B cell (primary cell): ENCODE results near the gene GANAB. TPM values are rescaled to one million over a fixed set of nuclear protein-coding genes. Genes with fewer than 3 reads are reported as not detected.

Experiments
- ATAC-seq: fragments of 200-7000 bp; cut with Tn5 transposase; one replicate; pipeline ENCODE4 v1.10.0; 2021; ENCODE audit warnings: low read depth, mild to moderate bottlenecking, moderate number of reproducible peaks, moderate library complexity
- CTCF ChIA-PET: fragments of 350-600 bp; sonication (Branson Sonifier 250); formaldehyde crosslinking; loops from one replicate; lab custom pipeline; 2021; ENCODE audit warnings: antibody characterized with exemption, inconsistent platforms; lab: Charles Lee
- POLR2A ChIA-PET: fragments of 350-600 bp; sonication (Branson Sonifier 250); formaldehyde crosslinking; loops from one replicate; lab custom pipeline; 2021; ENCODE audit warnings: antibody characterized with exemption; lab: Charles Lee
- DNase-seq: peaks from one replicate; pipeline ENCODE4 v3.0.0; 2013
- H2AFZ ChIP-seq: 2 replicates; pipeline ENCODE4 v1.6.1; 2012; ENCODE audit warnings: mild to moderate bottlenecking, low read depth, low read length; ENCODE audit not compliant: insufficient read depth, poor library complexity, severe bottlenecking
- H3K27ac ChIP-seq, 2 donors: 1 replicate in 1 of 2; 2 replicates in 1 of 2; pipeline ENCODE4 v1.5.1; 2012 to 2013; ENCODE audit warnings: low read length in 2 of 2, mild to moderate bottlenecking in 2 of 2, moderate library complexity in 1 of 2
- H3K27me3 ChIP-seq, 4 experiments: fragments of 200-600 bp in 1 of 4; sonication (generic) in 1 of 4; replicated peaks in 1 of 4; 1 replicate in 2 of 4; 2 replicates in 2 of 4; pipeline versions ENCODE4 v1.6.1 to v1.7.0; 2013 to 2016; ENCODE audit warnings: low read length in 3 of 4, mild to moderate bottlenecking in 2 of 4, mixed read lengths in 1 of 4, moderate library complexity in 1 of 4; ENCODE audit not compliant: insufficient read depth in 4 of 4, control insufficient read depth in 3 of 4; ENCODE audit errors: control extremely low read depth in 1 of 4
- H3K36me3 ChIP-seq, 2 experiments: replicated peaks in 1 of 2; 1 replicate in 1 of 2; 2 replicates in 1 of 2; pipeline versions ENCODE4 v1.6.1 to v1.7.1; 2013; ENCODE audit warnings: low read length in 1 of 2; ENCODE audit not compliant: insufficient read depth in 2 of 2, control insufficient read depth in 1 of 2; ENCODE audit errors: control extremely low read depth in 1 of 2, extremely low read depth in 1 of 2
- H3K4me1 ChIP-seq, 2 donors: fragments of 200-600 bp in 1 of 2; sonication (generic) in 1 of 2; 1 replicate in 1 of 2; 2 replicates in 1 of 2; pipeline versions ENCODE4 v1.5.1 to v1.6.1; 2013 to 2017; ENCODE audit warnings: low read length in 2 of 2; ENCODE audit not compliant: control insufficient read depth in 2 of 2, insufficient read depth in 2 of 2
- H3K4me2 ChIP-seq: replicated peaks from 2 replicates; pipeline ENCODE3; 2012; ENCODE audit warnings: mild to moderate bottlenecking, low read depth, low read length; ENCODE audit not compliant: poor library complexity, severe bottlenecking
- H3K4me3 ChIP-seq, 5 experiments: fragments of 200-600 bp in 1 of 5; sonication (generic) in 1 of 5; 1 replicate in 3 of 5; 2 replicates in 2 of 5; pipeline versions ENCODE4 v1.5.1 to v1.7.0; 2011 to 2016; ENCODE audit warnings: low read length in 4 of 5, mild to moderate bottlenecking in 4 of 5, low read depth in 2 of 5, control low read depth in 1 of 5, moderate library complexity in 1 of 5; ENCODE audit not compliant: insufficient read depth in 1 of 5; ENCODE audit errors: control extremely low read depth in 1 of 5, extremely low read depth in 1 of 5
- H3K79me2 ChIP-seq: fragments of 200-600 bp; sonication (generic); one replicate; pipeline ENCODE4 v1.6.0; 2016; ENCODE audit warnings: low read length; ENCODE audit not compliant: control insufficient read depth, insufficient read depth
- H3K9ac ChIP-seq: fragments of 200-600 bp; sonication (generic); 2 replicates; pipeline ENCODE4 v1.6.1; 2017; ENCODE audit warnings: mild to moderate bottlenecking, low read length, moderate library complexity
- H3K9me3 ChIP-seq, 3 donors: one replicate each; pipeline versions ENCODE4 v1.6.1 to v1.7.1; 2013; ENCODE audit warnings: low read length in 2 of 3; ENCODE audit not compliant: control insufficient read depth in 2 of 3, insufficient read depth in 1 of 3; ENCODE audit errors: control extremely low read depth in 1 of 3
- H4K20me1 ChIP-seq: 2 replicates; pipeline ENCODE4 v1.6.0; 2012; ENCODE audit warnings: mild to moderate bottlenecking, low read length; ENCODE audit not compliant: insufficient read depth, control insufficient read depth, poor library complexity, severe bottlenecking
- H3K27ac Mint-ChIP-seq: one replicate; pipeline ENCODE4 v1.8.0; 2021; ENCODE audit warnings: mixed read lengths
- H3K27me3 Mint-ChIP-seq: one replicate; pipeline ENCODE4 v1.8.0; 2021; ENCODE audit warnings: mixed read lengths
- H3K4me1 Mint-ChIP-seq: one replicate; pipeline ENCODE4 v1.8.0; 2021; ENCODE audit warnings: mixed read lengths
- H3K4me3 Mint-ChIP-seq: one replicate; pipeline ENCODE4 v1.8.0; 2021; ENCODE audit warnings: mixed read lengths
- H3K9me3 Mint-ChIP-seq: one replicate; pipeline ENCODE4 v1.8.0; 2022; ENCODE audit warnings: mixed read lengths; ENCODE audit not compliant: insufficient read depth
- EZH2 ChIP-seq: IDR thresholded peaks from 2 replicates; pipeline ENCODE4 v1.6.1; 2012; ENCODE audit warnings: borderline replicate concordance, low read depth, mild to moderate bottlenecking, moderate library complexity, low read length; ENCODE audit not compliant: insufficient read depth, poor library complexity, severe bottlenecking
- WGBS: methylation state at CpG from one replicate; pipeline ENCODE4 v1.1.5; 2013; ENCODE audit warnings: missing lambda C conversion rate; ENCODE audit not compliant: insufficient coverage; 5-methylcytosine and 5-hydroxymethylcytosine counted together
- intact Hi-C: fragments of 100-400 bp; cut with micrococcal nuclease; formaldehyde crosslinking; loops from one replicate; pipeline ENCODE4 v1.10.0; 2022
- polyA plus RNA-seq: library from polyadenylated mRNA; depleted of rRNA; stranded (reverse); fragments of >200 nt; gene quantifications from 2 replicates; pipeline ENCODE4 v1.2.3, GENCODE V29; 2012
- total RNA-seq, 2 donors: library from RNA; stranded (reverse); fragments of 120-200 nt in 1 of 2; gene quantifications; 1 replicate in 1 of 2; 2 replicates in 1 of 2; pipeline versions ENCODE4 v1.2.3 to v1.2.4, GENCODE V29; 2013 to 2022
- TF ChIP-seq, protein P1 (sequence below): fragments of 200-600 bp; IDR thresholded peaks from one replicate; pipeline ENCODE4 v1.8.0; 2022; ENCODE audit warnings: antibody characterized with exemption, mild to moderate bottlenecking

GANAB gene
- total and polyA plus RNA-seq, 2 donors (not counting 1 experiment from before 2014, with no cell fraction given) = 98.7 to 204 TPM

DNA sequence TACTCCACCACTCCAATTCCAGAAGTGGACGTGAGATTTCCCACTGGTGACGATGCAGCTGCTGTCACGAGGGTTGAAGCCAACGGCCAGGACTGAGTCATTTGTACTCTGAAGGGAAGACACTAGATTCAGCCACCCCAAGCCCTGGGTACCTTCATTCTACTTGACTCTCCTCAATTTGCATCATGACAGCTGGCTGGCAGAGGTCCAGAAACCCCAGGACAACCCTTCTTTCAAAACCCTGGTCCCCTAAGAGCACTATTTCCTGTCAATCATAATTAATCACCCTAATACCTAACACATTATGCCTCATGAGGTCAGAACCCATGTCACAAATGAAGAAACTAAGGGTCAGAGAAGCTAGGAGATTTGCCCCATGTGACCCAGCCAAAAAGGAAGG lies 38.7 kb downstream of the GANAB start:
- no peak overlapping the region for H3K4me3 Mint-ChIP-seq

DNA sequence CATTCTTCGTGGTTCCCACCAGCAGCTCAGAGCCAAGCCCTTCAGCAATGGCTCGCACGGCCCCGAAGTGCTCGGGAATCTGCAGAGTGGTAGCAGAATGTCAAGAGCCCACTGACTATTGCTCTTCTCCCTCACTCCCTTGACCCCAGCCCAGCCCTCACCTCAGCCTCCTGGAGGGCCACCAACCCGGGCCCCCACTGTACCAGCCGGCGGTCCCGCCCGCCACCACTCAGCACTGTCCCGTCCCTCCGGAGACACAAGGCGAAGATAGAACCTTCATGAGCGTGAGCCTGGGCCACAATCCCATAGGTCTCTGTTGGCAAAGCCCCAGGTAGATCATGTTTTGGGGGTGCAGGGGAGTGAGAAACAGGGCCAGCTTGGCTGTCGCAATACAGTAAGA lies 40.5 kb downstream of the GANAB start:
- TF ChIP-seq, protein P1, sequence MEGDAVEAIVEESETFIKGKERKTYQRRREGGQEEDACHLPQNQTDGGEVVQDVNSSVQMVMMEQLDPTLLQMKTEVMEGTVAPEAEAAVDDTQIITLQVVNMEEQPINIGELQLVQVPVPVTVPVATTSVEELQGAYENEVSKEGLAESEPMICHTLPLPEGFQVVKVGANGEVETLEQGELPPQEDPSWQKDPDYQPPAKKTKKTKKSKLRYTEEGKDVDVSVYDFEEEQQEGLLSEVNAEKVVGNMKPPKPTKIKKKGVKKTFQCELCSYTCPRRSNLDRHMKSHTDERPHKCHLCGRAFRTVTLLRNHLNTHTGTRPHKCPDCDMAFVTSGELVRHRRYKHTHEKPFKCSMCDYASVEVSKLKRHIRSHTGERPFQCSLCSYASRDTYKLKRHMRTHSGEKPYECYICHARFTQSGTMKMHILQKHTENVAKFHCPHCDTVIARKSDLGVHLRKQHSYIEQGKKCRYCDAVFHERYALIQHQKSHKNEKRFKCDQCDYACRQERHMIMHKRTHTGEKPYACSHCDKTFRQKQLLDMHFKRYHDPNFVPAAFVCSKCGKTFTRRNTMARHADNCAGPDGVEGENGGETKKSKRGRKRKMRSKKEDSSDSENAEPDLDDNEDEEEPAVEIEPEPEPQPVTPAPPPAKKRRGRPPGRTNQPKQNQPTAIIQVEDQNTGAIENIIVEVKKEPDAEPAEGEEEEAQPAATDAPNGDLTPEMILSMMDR = no peak
- no peak for TF ChIP-seq EZH2
- Mint-ChIP-seq H3K4me3 (no peak overlapping the region), H3K27me3 (no peaks in the 10 kb centered on the region), H3K27ac (no peak overlapping the region), H3K4me1 (peaks cover 33% of the 10 kb centered on the region), H3K9me3 (no peaks in the 10 kb centered on the region)
- WGBS = 98% methylated on average over 13 of the region's 15 CpGs
- H3K27me3 ChIP-seq = no peaks in the 10 kb centered on the region
- intact Hi-C loops = no loop called here
- no peak overlapping the region for H3K27ac ChIP-seq
- ChIA-PET CTCF (interaction anchor here (0.5 kb wide), 1 partner anchor 157 kb away, joined by 3 read pairs; no protein-coding TSS in a partner anchor), POLR2A (interaction anchor here (0.7 kb wide), 1 partner anchor 104 kb away, joined by 11 read pairs; no protein-coding TSS in a partner anchor)
- H2AFZ ChIP-seq = no peak overlapping the region
- peaks cover 63% of the 10 kb centered on the region for H3K79me2 ChIP-seq
- peaks cover 0 to 46% of the 10 kb centered on the region in 2 experiments for H3K36me3 ChIP-seq
- no peak overlapping the region for H3K4me2 ChIP-seq
- no peak overlapping the region for H3K9ac ChIP-seq
- H3K4me1 ChIP-seq = peaks cover 1 to 26% of the 10 kb centered on the region in 2 donors
- H4K20me1 ChIP-seq = no peaks in the 10 kb centered on the region
- ATAC-seq = no peak
- H3K4me3 ChIP-seq = no peak overlapping the region
- DNase-seq = no peak
- H3K9me3 ChIP-seq = no peaks in the 10 kb centered on the region

More for the DNA sequence above, 38.7 kb downstream of the GANAB start:
- Histone ChIP-seq H3K4me2 (no peak overlapping the region), H3K9me3 (no peaks in the 10 kb centered on the region), H3K79me2 (peaks cover 66% of the 10 kb centered on the region), H3K4me3 (no peak overlapping the region), H3K36me3 (peaks cover 0 to 46% of the 10 kb centered on the region in 2 experiments), H3K9ac (no peak overlapping the region), H3K27ac (no peak overlapping the region), H4K20me1 (no peaks in the 10 kb centered on the region), H3K4me1 (peaks cover 10 to 28% of the 10 kb centered on the region in 2 donors), H2AFZ (no peak overlapping the region), H3K27me3 (no peaks in the 10 kb centered on the region)
- no peaks in the 10 kb centered on the region for H3K27me3 Mint-ChIP-seq
- peak overlapping the region; percentile 59 for H3K27ac Mint-ChIP-seq
- POLR2A ChIA-PET = interaction anchor here (0.7 to 1.8 kb wide), 5 partner anchors 9 to 1698 kb away, joined by 3 to 5 read pairs (median 3); partner anchors contain the start of genes C11orf98, CSKMT, EEF1G and ESRRA
- no peak for DNase-seq
- no peaks in the 10 kb centered on the region for H3K9me3 Mint-ChIP-seq
- WGBS = 68% methylated on average over 4 of the region's 4 CpGs
- CTCF ChIA-PET = interaction anchor here (0.6 to 1.7 kb wide), 3 partner anchors 16 to 65 kb away, joined by 3 to 8 read pairs (median 5); partner anchors contain the start of gene TUT1
- no peak for ATAC-seq
- intact Hi-C loops = no loop called here
- H3K4me1 Mint-ChIP-seq = peaks cover 35% of the 10 kb centered on the region
- TF ChIP-seq, protein P1 = no peak
